Ishikawa (cell line): ENCODE data around the gene CDHR1.

Experiments
- CEBPB ChIP-seq: IDR thresholded peaks from 2 replicates; pipeline ENCODE4 v1.6.1; 2012
- CREB1 ChIP-seq: IDR thresholded peaks from 2 replicates; pipeline ENCODE4 v1.6.1; 2012; ENCODE audit warnings: low read depth
- EGR1 ChIP-seq: IDR thresholded peaks from 2 replicates; pipeline ENCODE4 v1.6.1; 2012
- EP300 ChIP-seq: IDR thresholded peaks from 2 replicates; pipeline ENCODE4 v1.6.1; 2012; ENCODE audit warnings: borderline replicate concordance
- FOXM1 ChIP-seq: IDR thresholded peaks from 2 replicates; pipeline ENCODE4 v1.6.1; 2012; ENCODE audit warnings: low read depth, borderline replicate concordance
- MAX ChIP-seq: IDR thresholded peaks from 2 replicates; pipeline ENCODE4 v1.6.1; 2012
- NFIC ChIP-seq: IDR thresholded peaks from 2 replicates; pipeline ENCODE4 v1.6.1; 2012
- RAD21 ChIP-seq: IDR thresholded peaks from 2 replicates; pipeline ENCODE4 v1.6.1; 2012; ENCODE audit warnings: low read depth
- TAF1 ChIP-seq: IDR thresholded peaks from 2 replicates; pipeline ENCODE4 v1.6.1; 2012; ENCODE audit warnings: low read depth, mild to moderate bottlenecking
- TCF12 ChIP-seq: IDR thresholded peaks from 2 replicates; pipeline ENCODE4 v1.6.1; 2012; ENCODE audit warnings: low read depth
- TEAD4 ChIP-seq: IDR thresholded peaks from 2 replicates; pipeline ENCODE4 v1.6.1; 2012
- YY1 ChIP-seq: IDR thresholded peaks from 2 replicates; pipeline ENCODE4 v1.6.1; 2012; ENCODE audit warnings: low read depth
- ZBTB7A ChIP-seq: IDR thresholded peaks from 2 replicates; pipeline ENCODE4 v1.6.1; 2012; ENCODE audit warnings: low read depth
- TF ChIP-seq, protein P1 (sequence below): IDR thresholded peaks from 2 replicates; pipeline ENCODE4 v1.6.1; 2012; ENCODE audit warnings: low read depth, mild to moderate bottlenecking
- TF ChIP-seq, protein P2 (sequence below): IDR thresholded peaks from 2 replicates; pipeline ENCODE4 v1.6.1; 2012

The CDHR1 gene

DNA sequence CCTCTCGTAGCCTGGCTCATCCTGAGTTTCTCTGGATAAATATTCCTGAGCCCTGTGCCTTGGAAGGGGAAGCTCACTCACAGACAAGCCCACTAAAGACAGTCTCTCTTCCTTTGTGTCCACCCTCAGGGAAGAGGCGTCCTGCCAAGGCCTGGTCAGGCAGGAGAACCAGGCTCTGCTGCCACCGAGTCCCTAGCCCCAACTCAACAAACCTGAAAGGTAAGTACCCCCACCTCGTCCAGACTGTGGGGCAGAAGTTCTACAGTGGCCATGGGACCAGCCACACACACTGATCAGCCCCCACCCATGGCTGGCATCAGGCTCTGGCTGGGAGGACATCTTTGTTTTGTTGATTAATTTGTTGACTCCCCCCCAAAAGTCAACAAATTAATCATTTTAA, 18.0 kb upstream of the CDHR1 start:
- TF ChIP-seq NFIC = no peak
- TF ChIP-seq MAX = no peak
- TF ChIP-seq TEAD4 = no peak
- no peak for TF ChIP-seq CREB1
- TF ChIP-seq, protein P1, sequence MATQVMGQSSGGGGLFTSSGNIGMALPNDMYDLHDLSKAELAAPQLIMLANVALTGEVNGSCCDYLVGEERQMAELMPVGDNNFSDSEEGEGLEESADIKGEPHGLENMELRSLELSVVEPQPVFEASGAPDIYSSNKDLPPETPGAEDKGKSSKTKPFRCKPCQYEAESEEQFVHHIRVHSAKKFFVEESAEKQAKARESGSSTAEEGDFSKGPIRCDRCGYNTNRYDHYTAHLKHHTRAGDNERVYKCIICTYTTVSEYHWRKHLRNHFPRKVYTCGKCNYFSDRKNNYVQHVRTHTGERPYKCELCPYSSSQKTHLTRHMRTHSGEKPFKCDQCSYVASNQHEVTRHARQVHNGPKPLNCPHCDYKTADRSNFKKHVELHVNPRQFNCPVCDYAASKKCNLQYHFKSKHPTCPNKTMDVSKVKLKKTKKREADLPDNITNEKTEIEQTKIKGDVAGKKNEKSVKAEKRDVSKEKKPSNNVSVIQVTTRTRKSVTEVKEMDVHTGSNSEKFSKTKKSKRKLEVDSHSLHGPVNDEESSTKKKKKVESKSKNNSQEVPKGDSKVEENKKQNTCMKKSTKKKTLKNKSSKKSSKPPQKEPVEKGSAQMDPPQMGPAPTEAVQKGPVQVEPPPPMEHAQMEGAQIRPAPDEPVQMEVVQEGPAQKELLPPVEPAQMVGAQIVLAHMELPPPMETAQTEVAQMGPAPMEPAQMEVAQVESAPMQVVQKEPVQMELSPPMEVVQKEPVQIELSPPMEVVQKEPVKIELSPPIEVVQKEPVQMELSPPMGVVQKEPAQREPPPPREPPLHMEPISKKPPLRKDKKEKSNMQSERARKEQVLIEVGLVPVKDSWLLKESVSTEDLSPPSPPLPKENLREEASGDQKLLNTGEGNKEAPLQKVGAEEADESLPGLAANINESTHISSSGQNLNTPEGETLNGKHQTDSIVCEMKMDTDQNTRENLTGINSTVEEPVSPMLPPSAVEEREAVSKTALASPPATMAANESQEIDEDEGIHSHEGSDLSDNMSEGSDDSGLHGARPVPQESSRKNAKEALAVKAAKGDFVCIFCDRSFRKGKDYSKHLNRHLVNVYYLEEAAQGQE = no peak
- no peak for TF ChIP-seq TCF12
- TF ChIP-seq TAF1 = no peak
- no peak for TF ChIP-seq CEBPB
- TF ChIP-seq, protein P2, sequence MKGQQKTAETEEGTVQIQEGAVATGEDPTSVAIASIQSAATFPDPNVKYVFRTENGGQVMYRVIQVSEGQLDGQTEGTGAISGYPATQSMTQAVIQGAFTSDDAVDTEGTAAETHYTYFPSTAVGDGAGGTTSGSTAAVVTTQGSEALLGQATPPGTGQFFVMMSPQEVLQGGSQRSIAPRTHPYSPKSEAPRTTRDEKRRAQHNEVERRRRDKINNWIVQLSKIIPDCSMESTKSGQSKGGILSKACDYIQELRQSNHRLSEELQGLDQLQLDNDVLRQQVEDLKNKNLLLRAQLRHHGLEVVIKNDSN = no peak
- no peak for TF ChIP-seq YY1
- TF ChIP-seq FOXM1 = no peak
- no peak for TF ChIP-seq EGR1
- no peak for TF ChIP-seq RAD21
- TF ChIP-seq EP300 = no peak
- no peak for TF ChIP-seq ZBTB7A

- TF ChIP-seq CEBPB = no peak
Observed at GRCh38 chr10:84176836-84177474, 17.4 kb upstream of the CDHR1 start.

- TF ChIP-seq FOXM1 = no peak
- no peak for TF ChIP-seq MAX
- TF ChIP-seq ZBTB7A = no peak
- TF ChIP-seq NFIC = no peak
- TF ChIP-seq CEBPB = no peak
- TF ChIP-seq EP300 = no peak
- TF ChIP-seq RAD21 = no peak
- no peak for TF ChIP-seq CREB1
- no peak for TF ChIP-seq YY1
Observed at GRCh38 chr10:84177541-84178141, 16.7 kb upstream of the CDHR1 start.

DNA sequence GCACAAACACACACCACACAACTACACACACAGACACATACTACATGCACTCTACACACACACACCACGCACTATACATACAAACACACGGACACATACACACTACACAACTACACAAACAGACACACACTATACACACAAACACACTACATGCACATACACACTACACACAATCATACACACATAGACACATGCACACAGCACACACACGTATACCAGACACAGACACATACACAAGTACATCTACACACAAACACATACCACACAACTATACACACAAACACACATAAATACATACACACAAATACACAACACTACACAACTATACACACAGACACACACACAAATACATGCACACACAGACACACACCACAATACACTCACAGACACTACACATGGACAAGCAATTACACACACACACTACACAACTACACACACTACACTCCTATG, 16.2 kb upstream of the CDHR1 start:
- TF ChIP-seq NFIC (no peak), RAD21 (no peak), CREB1 (no peak), TCF12 (no peak), ZBTB7A (no peak), EP300 (no peak)
- TF ChIP-seq, protein P2 = no peak

GRCh38 chr10:84179059-84179710, 15.2 kb upstream of the CDHR1 start:
- TF ChIP-seq MAX = no peak
- no peak for TF ChIP-seq YY1
- no peak for TF ChIP-seq RAD21
- TF ChIP-seq, protein P1 = no peak
- no peak for TF ChIP-seq FOXM1
- TF ChIP-seq TEAD4 = no peak
- TF ChIP-seq TAF1 = no peak
- TF ChIP-seq, protein P2 = no peak

DNA sequence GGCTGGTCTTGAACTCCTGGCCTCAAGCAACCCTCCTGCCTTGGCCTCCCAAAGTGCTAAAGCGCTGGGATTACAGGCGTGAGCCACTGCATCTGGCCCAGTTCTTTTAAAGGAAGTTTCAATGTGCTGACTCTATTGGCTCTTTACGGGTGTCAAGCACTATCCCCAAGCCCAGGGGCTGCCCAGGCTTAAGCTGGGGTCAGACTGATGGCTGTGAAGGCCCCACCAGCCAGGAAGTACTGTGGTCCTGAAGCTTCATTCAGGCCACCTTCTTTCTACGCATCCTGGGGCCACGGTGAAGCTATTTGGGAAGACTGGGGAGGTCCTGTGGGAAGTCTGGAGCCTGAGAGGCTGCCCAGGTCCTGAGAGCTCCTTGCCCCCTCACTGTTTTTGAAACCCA, 12.7 kb upstream of the CDHR1 start:
- TF ChIP-seq CREB1 (no peak), FOXM1 (no peak), EP300 (no peak), MAX (no peak), CEBPB (no peak), YY1 (no peak), TAF1 (no peak), EGR1 (no peak), TEAD4 (no peak)
- TF ChIP-seq, protein P1 = no peak
- TF ChIP-seq, protein P2 = no peak
